CD14-positive monocyte (primary cell): Measurements from ENCODE around the gene DYNC2I2. TPM values are rescaled to one million over a fixed set of nuclear protein-coding genes. Genes with fewer than 3 reads are reported as not detected.
"Not testable (repeated sequence)": the region's sequence is repeated elsewhere in the genome, so short reads cannot be mapped to it uniquely, and the experiment has no call there.

ENCODE experiments used
- DNase-seq, 3 donors: peaks; one replicate each; pipeline ENCODE4 v3.0.0-alpha.2; 2011 to 2022
- H2AFZ ChIP-seq: 2 replicates; pipeline ENCODE4 v1.6.0; 2012; ENCODE audit warnings: mild to moderate bottlenecking, low read depth, low read length, inconsistent platforms; ENCODE audit not compliant: insufficient read depth, poor library complexity, severe bottlenecking
- H3K27ac ChIP-seq, 2 donors: 1 replicate in 1 of 2; 2 replicates in 1 of 2; pipeline ENCODE4 v1.5.1; 2012 to 2013; ENCODE audit warnings: low read length in 2 of 2, control low read depth in 1 of 2, inconsistent platforms in 1 of 2, low read depth in 1 of 2, mild to moderate bottlenecking in 1 of 2
- H3K27me3 ChIP-seq, 2 donors: one replicate each; pipeline versions ENCODE4 v1.6.0 to v1.6.1; 2011 to 2013; ENCODE audit warnings: low read length in 2 of 2; ENCODE audit not compliant: control insufficient read depth in 2 of 2, insufficient read depth in 2 of 2
- H3K36me3 ChIP-seq, 2 donors: replicated peaks in 1 of 2; 1 replicate in 1 of 2; 2 replicates in 1 of 2; pipeline versions ENCODE4 v1.5.1 to v1.6.1; 2012 to 2013; ENCODE audit warnings: low read length in 2 of 2, control low read depth in 1 of 2, inconsistent platforms in 1 of 2, mild to moderate bottlenecking in 1 of 2; ENCODE audit not compliant: insufficient read depth in 2 of 2, control insufficient read depth in 1 of 2
- H3K4me1 ChIP-seq, 2 donors: 1 replicate in 1 of 2; 2 replicates in 1 of 2; pipeline versions ENCODE4 v1.5.1 to v1.6.1; 2012 to 2013; ENCODE audit warnings: low read length in 2 of 2, control low read depth in 1 of 2, inconsistent platforms in 1 of 2, mild to moderate bottlenecking in 1 of 2, moderate library complexity in 1 of 2; ENCODE audit not compliant: insufficient read depth in 2 of 2, control insufficient read depth in 1 of 2
- H3K4me2 ChIP-seq: replicated peaks from 2 replicates; pipeline ENCODE3; 2012; ENCODE audit warnings: low read length, moderate library complexity, mild to moderate bottlenecking; ENCODE audit not compliant: poor library complexity, severe bottlenecking; ENCODE audit errors: extremely low read depth
- H3K4me3 ChIP-seq, 3 experiments: fragments of 200-600 bp in 1 of 3; sonication (generic) in 1 of 3; replicated peaks in 1 of 3; 1 replicate in 2 of 3; 2 replicates in 1 of 3; pipeline ENCODE4 v1.5.1; 2011 to 2013; ENCODE audit warnings: low read length in 3 of 3, mild to moderate bottlenecking in 3 of 3, control low read depth in 2 of 3, low read depth in 2 of 3, inconsistent platforms in 1 of 3, moderate library complexity in 1 of 3
- H3K79me2 ChIP-seq: 2 replicates; pipeline ENCODE4 v1.6.0; 2012; ENCODE audit warnings: mild to moderate bottlenecking, control low read depth, inconsistent platforms, low read length, moderate library complexity; ENCODE audit not compliant: insufficient read depth
- H3K9ac ChIP-seq: 2 replicates; pipeline ENCODE4 v1.6.0; 2017; ENCODE audit warnings: low read length, mild to moderate bottlenecking; ENCODE audit not compliant: insufficient read depth, poor library complexity, severe bottlenecking
- H3K9me3 ChIP-seq, 2 donors: replicated peaks in 1 of 2; 1 replicate in 1 of 2; 2 replicates in 1 of 2; pipeline versions ENCODE4 v1.5.1 to v1.6.1; 2012 to 2013; ENCODE audit warnings: low read length in 2 of 2, control low read depth in 1 of 2; ENCODE audit not compliant: control insufficient read depth in 1 of 2, insufficient read depth in 1 of 2
- H4K20me1 ChIP-seq: 2 replicates; pipeline ENCODE4 v1.6.0; 2012; ENCODE audit warnings: mild to moderate bottlenecking, low read length, control low read depth, moderate library complexity; ENCODE audit not compliant: insufficient read depth
- H3K27ac Mint-ChIP-seq, 7 donors: one replicate each; pipeline ENCODE4 v1.8.0; 2020; ENCODE audit warnings: mild to moderate bottlenecking in 7 of 7, mixed read lengths in 7 of 7, moderate library complexity in 6 of 7, inconsistent platforms in 2 of 7
- H3K27me3 Mint-ChIP-seq, 3 donors: one replicate each; pipeline ENCODE4 v1.8.0; 2021 to 2022; ENCODE audit warnings: low read depth in 3 of 3, mild to moderate bottlenecking in 3 of 3, mixed read lengths in 3 of 3, moderate library complexity in 3 of 3, inconsistent platforms in 1 of 3
- H3K36me3 Mint-ChIP-seq, 2 donors: one replicate each; pipeline ENCODE4 v1.8.0; 2020; ENCODE audit warnings: mixed read lengths in 2 of 2, inconsistent platforms in 1 of 2, mild to moderate bottlenecking in 1 of 2
- H3K4me1 Mint-ChIP-seq: one replicate; pipeline ENCODE4 v1.8.0; 2020; ENCODE audit warnings: mild to moderate bottlenecking, mixed read lengths
- H3K4me3 Mint-ChIP-seq, 2 donors: one replicate each; pipeline ENCODE4 v1.8.0; 2020; ENCODE audit warnings: mild to moderate bottlenecking in 2 of 2, mixed read lengths in 2 of 2, moderate library complexity in 1 of 2
- H3K9me3 Mint-ChIP-seq, 7 donors: one replicate each; pipeline ENCODE4 v1.8.0; 2020 to 2022; ENCODE audit warnings: mixed read lengths in 7 of 7, mild to moderate bottlenecking in 6 of 7, moderate library complexity in 6 of 7, inconsistent platforms in 2 of 7
- WGBS: methylation state at CpG from one replicate; pipeline ENCODE4 v1.1.5; 2013; ENCODE audit warnings: missing lambda C conversion rate; ENCODE audit not compliant: insufficient coverage; 5-methylcytosine and 5-hydroxymethylcytosine counted together
- intact Hi-C, 2 donors: fragments of 100-400 bp; cut with micrococcal nuclease; formaldehyde crosslinking; loops; one replicate each; pipeline versions ENCODE4 v1.15.0 to v1.15.1; 2023
- polyA plus RNA-seq, 3 donors: library from polyadenylated mRNA; depleted of rRNA in 1 of 3; unstranded in 2 of 3; stranded (reverse) in 1 of 3; fragments of 300-500 nt in 2 of 3; fragments of >200 nt in 1 of 3; fragmentation: Illumina TruSeq in 2 of 3; gene quantifications; 1 replicate in 2 of 3; 2 replicates in 1 of 3; pipeline ENCODE4 v1.2.3, GENCODE V29; 2012 to 2021
- TF ChIP-seq, protein P1 (sequence below): fragments of 200-600 bp; IDR thresholded peaks from one replicate; pipeline ENCODE4 v1.8.0; 2022; ENCODE audit warnings: antibody characterized with exemption, mild to moderate bottlenecking

DYNC2I2 gene
- polyA plus RNA-seq, 3 donors: 1.5 to 2.1 (median 1.9) TPM

DNA sequence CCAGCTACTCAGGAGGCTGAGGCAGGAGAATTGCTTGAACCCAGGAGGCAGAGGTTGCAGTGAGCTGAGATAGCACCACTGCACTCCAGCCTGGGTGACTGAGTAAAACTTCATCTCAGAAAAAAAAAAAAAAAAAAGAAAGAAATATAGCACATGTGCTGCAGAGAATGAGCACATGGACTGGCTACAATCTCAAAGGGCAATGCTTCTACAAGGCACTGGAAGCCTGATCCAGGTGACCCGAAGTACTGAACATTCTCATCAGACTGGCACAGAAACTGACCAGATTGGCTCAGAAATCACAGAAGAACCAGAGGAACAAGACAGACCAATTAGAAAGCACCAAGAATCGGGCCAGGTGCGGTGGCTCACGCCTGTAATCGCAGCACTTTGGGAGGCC lies 4.8 kb downstream of the DYNC2I2 start:
- Histone ChIP-seq H3K9me3 (no peaks in the 10 kb centered on the region), H4K20me1 (no peaks in the 10 kb centered on the region), H3K9ac (no peak overlapping the region), H3K27me3 (no peaks in the 10 kb centered on the region), H3K4me3 (no peak overlapping the region), H3K4me1 (peaks cover 5 to 9% of the 10 kb centered on the region in 2 donors), H3K79me2 (no peaks in the 10 kb centered on the region), H3K27ac (no peak overlapping the region), H3K4me2 (no peak overlapping the region), H3K36me3 (no peaks in the 10 kb centered on the region), H2AFZ (no peak overlapping the region)
- WGBS: 100% methylated on average over 5 of the region's 5 CpGs
- H3K4me3 Mint-ChIP-seq: no peak overlapping the region
- DNase-seq: no peak
- peaks cover 0 to 3% of the 10 kb centered on the region in 2 donors for H3K36me3 Mint-ChIP-seq
- no peaks in the 10 kb centered on the region for H3K9me3 Mint-ChIP-seq
- H3K4me1 Mint-ChIP-seq: peaks cover 3% of the 10 kb centered on the region
- intact Hi-C loops: no loop called here
- TF ChIP-seq, protein P1, sequence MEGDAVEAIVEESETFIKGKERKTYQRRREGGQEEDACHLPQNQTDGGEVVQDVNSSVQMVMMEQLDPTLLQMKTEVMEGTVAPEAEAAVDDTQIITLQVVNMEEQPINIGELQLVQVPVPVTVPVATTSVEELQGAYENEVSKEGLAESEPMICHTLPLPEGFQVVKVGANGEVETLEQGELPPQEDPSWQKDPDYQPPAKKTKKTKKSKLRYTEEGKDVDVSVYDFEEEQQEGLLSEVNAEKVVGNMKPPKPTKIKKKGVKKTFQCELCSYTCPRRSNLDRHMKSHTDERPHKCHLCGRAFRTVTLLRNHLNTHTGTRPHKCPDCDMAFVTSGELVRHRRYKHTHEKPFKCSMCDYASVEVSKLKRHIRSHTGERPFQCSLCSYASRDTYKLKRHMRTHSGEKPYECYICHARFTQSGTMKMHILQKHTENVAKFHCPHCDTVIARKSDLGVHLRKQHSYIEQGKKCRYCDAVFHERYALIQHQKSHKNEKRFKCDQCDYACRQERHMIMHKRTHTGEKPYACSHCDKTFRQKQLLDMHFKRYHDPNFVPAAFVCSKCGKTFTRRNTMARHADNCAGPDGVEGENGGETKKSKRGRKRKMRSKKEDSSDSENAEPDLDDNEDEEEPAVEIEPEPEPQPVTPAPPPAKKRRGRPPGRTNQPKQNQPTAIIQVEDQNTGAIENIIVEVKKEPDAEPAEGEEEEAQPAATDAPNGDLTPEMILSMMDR: no peak
- H3K27me3 Mint-ChIP-seq: peaks cover 0 to 10% (median 2%) of the 10 kb centered on the region in 3 donors
- H3K27ac Mint-ChIP-seq: peak overlapping the region in 1 of 7 donors; percentile 53

DNA sequence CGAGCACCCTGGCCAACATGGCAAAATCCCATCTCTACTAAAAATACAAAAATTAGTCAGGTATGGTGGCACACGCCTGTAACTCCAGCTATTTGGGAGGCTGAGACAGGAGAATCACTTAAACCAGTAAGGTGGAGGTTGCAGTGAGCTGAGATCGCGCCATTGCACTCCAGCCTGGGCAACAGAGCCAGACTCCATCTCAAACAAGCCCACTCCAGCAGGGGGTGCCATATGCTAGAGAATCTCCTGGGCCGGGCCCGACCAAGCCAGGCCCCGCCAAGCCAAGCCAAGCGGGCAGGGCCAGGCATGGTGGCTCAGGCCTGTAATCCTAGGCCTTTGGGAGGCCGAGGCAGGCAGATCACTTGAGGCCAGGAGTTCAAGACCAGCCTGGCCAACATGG lies 8.4 kb downstream of the DYNC2I2 start:
- H3K9me3 ChIP-seq, H3K27me3 ChIP-seq, H2AFZ ChIP-seq, H3K4me3 Mint-ChIP-seq, H3K36me3 ChIP-seq, H3K4me1 ChIP-seq, H4K20me1 ChIP-seq, H3K36me3 Mint-ChIP-seq, H3K27ac Mint-ChIP-seq, H3K9me3 Mint-ChIP-seq, H3K27me3 Mint-ChIP-seq, H3K4me1 Mint-ChIP-seq, H3K4me3 ChIP-seq, H3K27ac ChIP-seq, H3K79me2 ChIP-seq, H3K9ac ChIP-seq, H3K4me2 ChIP-seq: not testable (repeated sequence)
- WGBS: 91% methylated on average over 4 of the region's 9 CpGs
- TF ChIP-seq, protein P1: peak; percentile 61
- DNase-seq: peak; percentile 47 to 58 (median 52)
- intact Hi-C loops: loop anchor here in 1 of 2 donors (10.0 kb wide), 1 partner anchor 277 kb away; the partner anchor contains the start of gene PHYHD1
